Fibroblast of skin of right biceps (primary cell): ENCODE measurements around the gene ATXN10.

Source experiments
- DNase-seq: peaks from one replicate; pipeline ENCODE4 v3.0.0-alpha.2; 2013

The ATXN10 gene

GRCh38 chr22:45832959-45833580 lies 161.4 kb downstream of the ATXN10 start:
- DNase-seq, result no peak

- no peak for DNase-seq
Observed at GRCh38 chr22:45833613-45834012, 162.0 kb downstream of the ATXN10 start.

DNA sequence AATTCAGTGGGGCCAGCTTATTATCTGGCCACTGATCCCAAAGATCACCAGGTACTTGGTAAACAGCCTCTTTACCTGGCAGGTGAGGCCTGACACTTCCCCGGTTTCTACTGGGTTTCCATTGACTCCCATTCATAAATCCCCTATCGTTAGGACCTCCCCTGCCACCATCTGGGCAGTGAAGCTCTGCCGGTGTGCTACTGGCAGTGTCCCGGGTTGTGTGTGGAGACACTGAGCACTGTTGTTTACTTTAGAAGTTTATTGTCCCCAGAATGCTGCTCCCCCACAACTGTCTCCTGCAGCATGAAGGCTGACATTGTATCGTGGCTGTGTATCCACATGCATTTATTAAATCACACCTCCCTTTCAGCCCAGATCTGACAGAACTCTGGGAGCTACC lies 162.6 kb downstream of the ATXN10 start:
- no peak for DNase-seq

DNA sequence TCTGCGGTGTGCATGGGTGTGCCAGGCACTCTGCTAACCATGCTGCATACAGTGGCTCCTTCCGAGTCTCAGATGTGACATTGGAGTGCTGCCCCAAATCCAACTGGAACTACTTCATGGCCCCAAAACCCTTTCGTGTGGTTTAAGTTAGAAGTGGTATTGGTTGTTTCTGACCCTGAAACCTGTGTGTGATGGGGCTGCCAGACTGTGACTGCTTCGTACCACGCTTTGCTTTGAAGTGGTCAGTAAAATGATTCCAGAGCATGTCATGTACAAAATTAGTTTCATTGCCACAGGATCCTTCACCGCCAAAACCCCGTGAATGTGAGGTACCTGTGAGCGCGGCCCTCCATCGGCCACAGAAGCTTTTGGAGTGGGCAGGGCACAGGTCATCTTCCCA lies 163.2 kb downstream of the ATXN10 start:
- DNase-seq, result no peak

GRCh38 chr22:45836418-45837169 lies 165.0 kb downstream of the ATXN10 start:
- DNase-seq, result no peak

DNA sequence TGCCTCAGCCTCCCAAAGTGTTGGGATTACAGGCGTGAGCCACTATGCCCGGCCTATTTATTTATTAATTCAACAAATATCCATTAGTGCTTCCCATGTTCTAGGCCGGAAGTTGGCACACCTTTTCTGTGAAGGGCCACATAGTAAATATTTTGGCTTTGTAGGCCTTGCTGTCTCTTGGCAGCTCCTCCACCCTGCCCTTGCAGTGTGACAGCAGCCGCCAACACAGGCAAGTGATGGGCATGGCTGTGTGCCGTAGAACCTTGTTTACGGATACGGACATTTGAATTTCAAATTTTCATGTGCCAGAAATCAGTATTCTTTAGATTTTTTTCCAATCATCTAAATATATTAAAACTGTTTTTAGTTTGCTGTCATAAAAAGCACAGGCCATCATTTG lies 165.9 kb downstream of the ATXN10 start:
- DNase-seq, result no peak

GRCh38 chr22:45838305-45838887 lies 166.8 kb downstream of the ATXN10 start:
- no peak for DNase-seq

DNA sequence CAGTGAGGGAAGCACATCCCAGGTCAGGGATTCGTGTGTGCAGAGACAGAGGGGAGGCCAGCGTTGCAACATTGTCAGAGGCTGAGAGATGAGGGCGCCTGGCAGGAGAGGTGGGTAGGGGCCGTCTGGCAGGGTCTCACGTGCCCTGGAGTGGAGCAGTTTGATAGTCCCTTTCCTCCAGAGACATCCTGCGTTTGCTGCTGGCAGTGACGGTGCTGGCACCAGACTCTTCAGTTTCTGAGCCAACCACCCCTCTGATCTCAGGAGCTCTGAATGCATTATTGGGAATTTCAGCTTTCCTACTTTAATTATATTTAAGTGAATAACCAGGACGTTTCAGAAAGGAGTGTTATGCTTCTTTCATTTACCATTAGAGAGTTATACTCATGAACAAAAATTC lies 168.8 kb downstream of the ATXN10 start:
- no peak for DNase-seq

GRCh38 chr22:45842291-45842991 lies 170.8 kb downstream of the ATXN10 start:
- DNase-seq, result peak; percentile 80

DNA sequence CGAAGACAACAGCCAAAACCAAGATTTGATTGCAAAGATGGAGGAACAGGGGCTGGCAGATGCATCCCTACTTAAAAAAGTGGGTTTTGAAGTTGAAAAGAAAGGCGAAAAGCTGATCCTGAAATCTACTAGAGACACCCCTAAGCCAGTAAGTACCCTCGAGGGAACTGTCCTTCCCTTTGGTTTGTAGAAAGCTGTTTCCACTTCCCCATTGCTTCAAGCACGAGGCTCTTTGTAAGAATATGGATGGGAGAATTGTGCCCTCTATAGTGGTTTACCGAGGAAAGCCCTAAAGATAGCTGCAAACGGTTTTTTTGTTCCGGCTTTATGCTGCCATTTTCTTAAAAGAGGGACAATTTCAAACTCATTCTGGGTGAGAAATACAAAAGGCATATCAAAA lies 171.4 kb downstream of the ATXN10 start:
- no peak for DNase-seq

DNA sequence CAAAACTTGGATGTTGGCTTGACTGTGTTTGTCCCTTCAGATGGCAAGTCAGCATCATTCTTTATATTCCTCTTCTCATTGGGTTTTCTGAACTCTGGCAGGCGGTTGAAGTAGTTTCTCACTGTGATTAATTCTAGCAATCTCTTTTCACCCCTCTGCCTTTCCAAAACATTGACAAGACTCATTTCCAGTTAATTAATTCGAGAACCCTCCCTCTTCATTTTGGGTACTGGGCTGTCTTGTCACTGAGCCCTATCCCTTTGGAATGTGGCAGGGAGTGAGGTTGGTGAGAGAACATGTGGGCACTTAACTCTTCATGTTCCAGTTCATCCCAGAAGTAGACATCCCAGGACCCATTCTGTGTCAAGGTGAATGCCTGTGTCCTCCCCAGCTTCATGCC lies 172.4 kb downstream of the ATXN10 start:
- DNase-seq, result no peak

DNA sequence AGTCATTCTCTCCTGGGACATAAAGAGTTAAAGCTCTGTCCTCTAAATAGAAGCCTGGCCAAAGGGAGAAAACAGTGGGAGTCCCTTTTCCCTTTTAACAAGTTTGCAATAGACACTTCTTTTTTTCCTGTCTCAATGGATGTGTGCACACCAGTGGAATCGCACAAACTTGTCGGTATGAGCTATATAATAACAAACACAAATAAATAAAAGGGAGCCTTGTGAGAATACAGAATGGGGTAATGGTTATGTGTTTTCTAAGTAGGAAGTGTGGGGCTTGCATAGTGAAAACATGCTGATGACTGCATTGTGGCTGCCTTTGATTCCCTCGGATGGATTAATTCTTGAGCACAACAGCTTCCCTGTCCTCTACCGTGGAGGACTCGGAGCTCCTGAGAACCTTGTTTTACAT lies 173.4 kb downstream of the ATXN10 start:
- no peak for DNase-seq

GRCh38 chr22:45846952-45847351 lies 175.3 kb downstream of the ATXN10 start:
- no peak for DNase-seq

GRCh38 chr22:45848904-45849303 lies 177.3 kb downstream of the ATXN10 start:
- DNase-seq, result no peak

- DNase-seq, result no peak
Observed at GRCh38 chr22:45852826-45853225, 181.2 kb downstream of the ATXN10 start.

DNA sequence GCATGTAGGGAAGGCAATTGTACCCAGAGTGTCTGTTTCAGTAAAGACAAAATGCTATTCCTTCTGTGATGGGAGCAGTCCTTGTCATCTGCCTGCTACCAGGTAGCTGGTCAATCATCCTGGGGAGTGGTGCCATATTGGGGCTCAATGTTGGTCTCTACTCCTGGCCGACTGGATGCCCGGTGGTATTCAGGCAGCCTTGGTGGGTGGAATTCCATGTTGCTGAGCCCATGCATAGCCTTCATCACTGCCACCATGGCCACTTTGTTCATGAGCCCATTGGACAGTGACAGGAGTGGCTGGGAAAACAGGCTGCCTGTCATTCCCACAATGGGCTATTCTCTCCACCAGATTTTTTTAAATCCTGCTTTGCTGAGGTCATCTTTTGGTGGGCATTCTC lies 184.3 kb downstream of the ATXN10 start:
- no peak for DNase-seq

DNA sequence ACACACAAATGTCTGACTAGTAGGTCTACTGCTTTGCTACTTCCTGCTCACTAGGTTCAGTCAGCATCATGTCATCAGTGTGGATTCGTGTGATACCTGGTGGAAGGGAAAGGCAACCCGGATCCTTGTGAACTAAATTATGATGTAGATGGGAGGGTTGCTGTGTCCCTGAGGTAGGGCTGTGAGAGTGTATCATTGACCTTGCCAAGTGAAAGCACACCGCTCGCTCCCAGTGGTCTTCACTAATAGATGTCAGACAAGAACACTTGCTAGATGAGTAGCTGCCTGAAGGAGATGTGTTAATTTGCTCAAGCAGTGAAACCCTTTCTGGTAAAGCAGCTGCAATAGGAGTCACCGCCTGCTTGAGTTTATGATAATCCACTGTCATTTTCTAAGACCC lies 185.9 kb downstream of the ATXN10 start:
- no peak for DNase-seq

DNA sequence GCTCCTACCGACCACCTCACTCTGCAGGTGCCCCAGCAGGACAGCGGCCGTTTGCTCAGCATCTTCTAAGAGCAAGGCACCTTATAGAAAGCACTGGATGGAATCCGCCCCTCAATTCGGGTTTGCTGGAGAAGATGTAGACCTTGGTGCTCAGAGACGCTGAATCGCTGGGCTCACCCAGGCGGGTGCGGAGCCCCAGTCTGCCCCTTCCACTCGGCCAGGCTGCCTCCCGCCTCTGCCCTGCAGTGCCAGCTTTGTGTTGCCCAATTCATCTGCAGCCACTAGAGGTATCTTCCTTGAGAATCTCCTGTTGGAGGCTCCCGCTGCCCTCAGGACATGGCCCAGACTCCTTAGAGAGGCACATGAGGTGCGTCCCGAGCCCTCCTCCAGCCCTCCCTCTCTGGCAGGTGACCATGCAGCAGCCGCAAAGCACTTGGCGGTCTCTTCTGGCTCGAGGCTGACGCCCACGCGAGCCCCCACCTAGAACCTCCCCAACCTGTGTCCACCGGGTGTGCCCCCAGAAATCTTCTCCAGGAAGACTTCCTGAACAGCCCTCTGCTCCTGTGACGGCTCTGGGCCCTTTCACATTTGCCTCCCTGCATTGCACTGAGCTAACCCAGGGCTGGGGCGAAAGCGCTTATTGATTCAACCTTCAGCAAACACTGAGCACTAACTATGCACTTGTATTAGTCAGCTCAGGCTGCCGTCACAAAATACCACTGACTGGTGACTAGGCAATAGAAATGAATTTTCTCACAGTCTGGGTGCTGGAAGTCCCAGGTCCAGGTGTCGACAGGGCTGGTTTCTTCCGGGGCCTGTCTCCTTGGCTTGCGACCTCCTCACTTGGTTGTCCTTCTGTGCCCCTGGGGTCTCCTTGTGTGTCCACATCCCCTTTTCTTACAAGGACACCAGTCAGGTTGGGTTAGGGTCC lies 187.9 kb downstream of the ATXN10 start:
- DNase-seq, result peak; percentile 17

DNA sequence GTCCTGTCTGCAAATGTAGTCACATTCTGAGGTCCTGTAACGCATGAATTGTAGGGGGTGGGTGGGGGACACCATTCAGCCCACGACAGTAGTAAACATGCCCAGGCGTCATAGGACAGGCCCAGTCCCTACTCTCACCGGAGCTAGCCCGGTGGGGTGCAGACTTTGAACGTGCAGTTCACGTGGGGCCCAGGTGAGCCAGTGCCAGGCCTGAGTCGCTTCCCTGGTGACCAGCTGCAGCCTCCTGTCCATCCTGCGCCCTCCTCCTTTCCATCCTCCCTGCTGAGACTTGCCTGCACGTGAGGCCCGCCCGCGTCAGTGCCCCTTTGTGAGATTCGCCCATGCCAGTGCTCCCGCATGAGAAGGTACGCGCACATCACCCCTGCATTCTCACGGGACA lies 188.6 kb downstream of the ATXN10 start:
- no peak for DNase-seq

DNA sequence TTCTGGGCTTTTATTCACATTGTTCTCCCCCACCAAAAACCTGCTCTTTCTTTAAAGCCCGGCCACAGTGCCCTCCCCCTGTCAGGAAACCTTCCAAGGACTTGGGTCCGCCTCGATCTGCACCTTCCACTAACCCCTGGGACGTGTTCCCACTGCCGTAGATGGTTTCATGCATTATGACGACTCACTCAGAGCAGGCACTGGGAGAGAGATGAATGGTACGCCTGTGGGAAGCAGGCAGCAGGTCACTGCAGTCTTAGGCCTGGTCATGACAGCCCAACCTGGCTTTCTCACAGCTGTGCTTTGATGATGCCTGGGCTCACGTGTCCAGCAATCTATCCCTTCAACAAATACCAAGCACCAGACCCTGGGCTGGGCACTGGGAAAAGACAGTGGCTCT lies 189.6 kb downstream of the ATXN10 start:
- DNase-seq, result no peak

GRCh38 chr22:45863981-45864751 lies 192.5 kb downstream of the ATXN10 start:
- peak; percentile 54 for DNase-seq

DNA sequence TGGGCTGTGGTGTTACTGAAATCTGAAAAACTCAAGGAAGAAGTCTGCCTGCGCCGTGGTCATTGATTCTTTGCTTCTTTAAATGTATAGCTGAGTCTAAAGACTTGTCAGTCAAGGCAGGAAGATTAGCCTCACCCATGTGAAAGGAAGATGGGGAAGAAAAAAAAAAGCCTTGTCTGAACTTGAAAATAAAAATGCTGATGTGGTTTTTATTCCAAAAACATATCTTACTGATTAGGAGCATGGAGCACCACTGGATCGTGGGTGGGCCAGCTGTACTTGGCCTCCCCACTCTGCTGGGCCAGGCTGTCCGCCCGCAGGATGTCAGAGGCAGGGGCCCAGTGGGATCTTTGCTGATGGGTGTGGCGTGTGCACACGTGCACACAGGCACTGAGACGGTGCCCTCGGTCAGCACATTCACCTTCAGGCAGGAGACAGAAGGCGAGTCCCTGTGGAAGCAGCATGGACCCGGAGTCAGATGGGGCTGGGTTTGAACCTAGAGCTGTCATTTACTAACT lies 193.4 kb downstream of the ATXN10 start:
- DNase-seq, result no peak
